Heart right ventricle (tissue), 16 donors: ENCODE measurements around the gene DRG2. TPM values are rescaled to one million over a fixed set of nuclear protein-coding genes. Genes with fewer than 3 reads are reported as not detected.

Experiments used
- ATAC-seq, 8 donors: fragments of 200-7000 bp; cut with Tn5 transposase; one replicate each; pipeline ENCODE4 v1.9.1; 2020; ENCODE audit warnings: mild to moderate bottlenecking in 8 of 8, moderate library complexity in 8 of 8, moderate number of reproducible peaks in 1 of 8
- DNase-seq, 2 donors: peaks; one replicate each; pipeline ENCODE4 v3.0.0-alpha.2; 2020
- H3K27ac ChIP-seq, 10 donors: fragments of 200-600 bp; sonication (generic) in 2 of 10; one replicate each; pipeline versions ENCODE4 v1.5.0 to v1.8.0; 2020 to 2022; ENCODE audit warnings: mild to moderate bottlenecking in 3 of 10
- H3K27me3 ChIP-seq, 7 donors: fragments of 200-600 bp; one replicate each; pipeline ENCODE4 v1.8.0; 2021 to 2022; ENCODE audit warnings: mild to moderate bottlenecking in 2 of 7
- H3K36me3 ChIP-seq, 9 donors: fragments of 200-600 bp; sonication (generic) in 1 of 9; one replicate each; pipeline versions ENCODE4 v1.5.0 to v1.8.0; 2020 to 2022; ENCODE audit warnings: mild to moderate bottlenecking in 2 of 9
- H3K4me1 ChIP-seq, 9 donors: fragments of 200-600 bp; sonication (generic) in 1 of 9; one replicate each; pipeline versions ENCODE4 v1.5.0 to v1.8.0; 2020 to 2022; ENCODE audit warnings: mild to moderate bottlenecking in 4 of 9
- H3K4me3 ChIP-seq, 10 donors: fragments of 200-600 bp; sonication (generic) in 2 of 10; one replicate each; pipeline versions ENCODE4 v1.5.0 to v1.8.0; 2020 to 2022; ENCODE audit warnings: mild to moderate bottlenecking in 7 of 10, moderate library complexity in 2 of 10
- H3K9me3 ChIP-seq, 11 donors: fragments of 200-600 bp in 10 of 11; sonication (generic) in 2 of 11; one replicate each; pipeline versions ENCODE4 v1.5.0 to v1.8.0; 2013 to 2022; ENCODE audit warnings: mild to moderate bottlenecking in 2 of 11, control low read depth in 1 of 11, moderate library complexity in 1 of 11
- CTCF ChIP-seq, 9 donors: fragments of 200-600 bp; sonication (generic) in 2 of 9; IDR thresholded peaks; one replicate each; pipeline versions ENCODE4 v1.5.0 to v1.8.0; 2021 to 2022; ENCODE audit warnings: antibody characterized with exemption in 9 of 9, mild to moderate bottlenecking in 5 of 9, moderate library complexity in 1 of 9
- WGBS, 2 donors: extraction: QIAGEN DNeasy Blood & Tissue Kit; methylation state at CpG; one replicate each; pipeline ENCODE4 v1.1.7; 2013; ENCODE audit warnings: inconsistent platforms in 1 of 2; 5-methylcytosine and 5-hydroxymethylcytosine counted together
- intact Hi-C, 10 donors: fragments of 100-400 bp; cut with DNase I; formaldehyde crosslinking; loops; one replicate each; pipeline versions ENCODE4 v1.11.1 to v1.14.2; 2022
- polyA plus RNA-seq, 2 donors: library from polyadenylated mRNA; stranded (reverse); fragments of 200-250 nt; gene quantifications; one replicate each; pipeline ENCODE4 v1.2.3, GENCODE V29; 2013
- total RNA-seq, 10 donors: library from RNA; stranded (reverse); fragmentation: NEBNext Ultra II Directional in 3 of 10; extraction: Animal tissue kit (Norgen Biotek cat#: 25700) in 3 of 10; gene quantifications; one replicate each; pipeline versions ENCODE4 v1.2.1 to v1.2.4, GENCODE V29; 2021 to 2023
- donor health status: Arrhythmogenic right ventricular cardiomyopathy.
- donor health status: ischemic (EF 13 %, LVEDD 7.1; RV severe dilation, severe dysfunction).
- donor health status: healthy with polysubstance abuse.
- donor health status: DM: no; HTN: yes; CAD: no.
- donor health status: DM: no; HTN: no; CAD: no.
- donor health status: ischemic (EF 25% LVEDD 6.9; RV normal size, moderate dysfunction).
- donor health status: ischemic (EF 25% LVEDD 5.7; RV mildly dilated, moderate dysfunction).
- donor health status: healthy.
- donor health status: DM: yes; HTN: yes; CAD: no.
- donor health status: Ischemic cardiomyopathy.
- donor health status: ischemic (EF 35%, LVEDD 5.7; RV mildly dilated, moderate dysfunction).
- donor health status: nonischemic (EF 11% LVEDD 7.7; RV severe dilation, severe dysfunction).
- donor health status: DM: yes; HTN: yes; CAD: no.
- donor health status: PGD.
- donor health status: ischemic (EF 29% LVEDD 5.4; RV normal size, mild dysfunction).
- donor health status: nonischemic (EF 23%, LVEDD 6.1; RV moderate dilation, normal function).

Gene DRG2
- total and polyA plus RNA-seq, 12 donors, result 18.1 to 44.3 (median 21.2) TPM

- DNase-seq (no peak), ATAC-seq (no peak)
- Histone ChIP-seq H3K27me3 (peaks cover 0 to 6% (median 0%) of the 10 kb centered on the region in 7 donors), H3K9me3 (no peaks in the 10 kb centered on the region), H3K4me1 (peaks cover 0 to 6% (median 0%) of the 10 kb centered on the region in 9 donors), H3K4me3 (no peak overlapping the region), H3K27ac (no peak overlapping the region), H3K36me3 (no peaks in the 10 kb centered on the region)
- intact Hi-C loops, result no loop called here
- TF ChIP-seq CTCF (IDR thresholded peaks at IDR 0.05), result no peak
- WGBS, 2 donors, result 80 to 83% methylated on average over 6 of the region's 6 CpGs
Measured at GRCh38 chr17:18074566-18075272, 13.0 kb upstream of the DRG2 start.

GRCh38 chr17:18076936-18077335 lies 10.8 kb upstream of the DRG2 start:
- Histone ChIP-seq H3K4me1 (no peaks in the 10 kb centered on the region), H3K9me3 (no peaks in the 10 kb centered on the region), H3K27ac (no peak overlapping the region), H3K4me3 (no peak overlapping the region), H3K27me3 (peaks cover 0 to 6% (median 0%) of the 10 kb centered on the region in 7 donors), H3K36me3 (no peaks in the 10 kb centered on the region)
- DNase-seq (no peak), ATAC-seq (no peak)
- no peak for TF ChIP-seq CTCF (IDR thresholded peaks at IDR 0.05)
- intact Hi-C loops, result no loop called here
- WGBS, 2 donors, result 61 to 67% methylated on average over 7 of the region's 7 CpGs

- no peaks in the 10 kb centered on the region for H3K9me3 ChIP-seq
- no peaks in the 10 kb centered on the region for H3K36me3 ChIP-seq
- intact Hi-C loops, result no loop called here
- no peaks in the 10 kb centered on the region for H3K4me1 ChIP-seq
- no peak overlapping the region for H3K4me3 ChIP-seq
- no peak for TF ChIP-seq CTCF (IDR thresholded peaks at IDR 0.05)
- no peak for ATAC-seq
- H3K27ac ChIP-seq, result no peak overlapping the region
- peaks cover 0 to 6% (median 0%) of the 10 kb centered on the region in 7 donors for H3K27me3 ChIP-seq
- no peak for DNase-seq
- WGBS, 2 donors, result 62 to 64% methylated on average over 4 of the region's 4 CpGs
Measured at GRCh38 chr17:18079543-18079942, 8.2 kb upstream of the DRG2 start.

- ATAC-seq (no peak), DNase-seq (no peak)
- no peak for TF ChIP-seq CTCF (IDR thresholded peaks at IDR 0.05)
- Histone ChIP-seq H3K27me3 (no peaks in the 10 kb centered on the region), H3K4me1 (peaks cover 0 to 18% (median 12%) of the 10 kb centered on the region in 9 donors), H3K9me3 (no peaks in the 10 kb centered on the region), H3K36me3 (no peaks in the 10 kb centered on the region), H3K27ac (no peak overlapping the region), H3K4me3 (no peak overlapping the region)
- intact Hi-C loops, result no loop called here
- 83 to 85% methylated on average over 4 of the region's 4 CpGs for WGBS, 2 donors
Measured at GRCh38 chr17:18084256-18084655, 3.5 kb upstream of the DRG2 start.
